KMS-11 (cell line): ENCODE data around the gene PCDHGC4.

ENCODE experiments used
- H2AFZ ChIP-seq: fragments of 200-600 bp; sonication (generic); 2 replicates; pipeline ENCODE4 v1.6.1; 2016; ENCODE audit warnings: antibody characterized with exemption, mixed run types, low read depth
- H3K27ac ChIP-seq: fragments of 200-600 bp; sonication (generic); 2 replicates; pipeline ENCODE4 v1.6.1; 2016; ENCODE audit warnings: mild to moderate bottlenecking, mixed run types
- H3K27me3 ChIP-seq: fragments of 200-600 bp; sonication (generic); 2 replicates; pipeline ENCODE4 v1.6.1; 2017; ENCODE audit warnings: mild to moderate bottlenecking, low read depth, mixed run types, moderate library complexity; ENCODE audit not compliant: insufficient read depth
- H3K36me3 ChIP-seq: fragments of 200-600 bp; sonication (generic); 2 replicates; pipeline ENCODE4 v1.6.1; 2017; ENCODE audit warnings: mild to moderate bottlenecking, mixed run types; ENCODE audit not compliant: insufficient read depth
- H3K4me1 ChIP-seq: fragments of 200-600 bp; sonication (generic); 2 replicates; pipeline ENCODE4 v1.6.1; 2016; ENCODE audit warnings: mild to moderate bottlenecking, low read depth, mixed run types; ENCODE audit not compliant: poor library complexity, severe bottlenecking
- H3K4me2 ChIP-seq: fragments of 200-600 bp; sonication (generic); 2 replicates; pipeline ENCODE4 v1.7.0; 2016; ENCODE audit warnings: mild to moderate bottlenecking, mixed run types
- H3K4me3 ChIP-seq: fragments of 200-600 bp; sonication (generic); IDR thresholded peaks from 2 replicates; pipeline ENCODE4 v1.6.1; 2017; ENCODE audit warnings: low read depth, low read length, mixed read lengths; ENCODE audit not compliant: insufficient read depth
- H3K79me2 ChIP-seq: fragments of 200-600 bp; sonication (generic); 2 replicates; pipeline ENCODE4 v1.6.1; 2016; ENCODE audit warnings: low read depth, mixed run types; ENCODE audit not compliant: insufficient read depth
- H3K9ac ChIP-seq: fragments of 200-600 bp; sonication (generic); 2 replicates; pipeline ENCODE4 v1.6.1; 2016; ENCODE audit warnings: mild to moderate bottlenecking, mixed run types
- H4K20me1 ChIP-seq: fragments of 200-600 bp; sonication (generic); 2 replicates; pipeline ENCODE4 v1.6.1; 2016; ENCODE audit warnings: mild to moderate bottlenecking, mixed run types; ENCODE audit not compliant: insufficient read depth
- CTCF ChIP-seq: fragments of 200-600 bp; sonication (generic); conservative IDR thresholded peaks from 2 replicates; pipeline ENCODE4 v1.6.1; 2017; ENCODE audit warnings: low read depth, mild to moderate bottlenecking, antibody characterized with exemption, low read length, moderate library complexity, mixed read lengths

The PCDHGC4 gene

DNA sequence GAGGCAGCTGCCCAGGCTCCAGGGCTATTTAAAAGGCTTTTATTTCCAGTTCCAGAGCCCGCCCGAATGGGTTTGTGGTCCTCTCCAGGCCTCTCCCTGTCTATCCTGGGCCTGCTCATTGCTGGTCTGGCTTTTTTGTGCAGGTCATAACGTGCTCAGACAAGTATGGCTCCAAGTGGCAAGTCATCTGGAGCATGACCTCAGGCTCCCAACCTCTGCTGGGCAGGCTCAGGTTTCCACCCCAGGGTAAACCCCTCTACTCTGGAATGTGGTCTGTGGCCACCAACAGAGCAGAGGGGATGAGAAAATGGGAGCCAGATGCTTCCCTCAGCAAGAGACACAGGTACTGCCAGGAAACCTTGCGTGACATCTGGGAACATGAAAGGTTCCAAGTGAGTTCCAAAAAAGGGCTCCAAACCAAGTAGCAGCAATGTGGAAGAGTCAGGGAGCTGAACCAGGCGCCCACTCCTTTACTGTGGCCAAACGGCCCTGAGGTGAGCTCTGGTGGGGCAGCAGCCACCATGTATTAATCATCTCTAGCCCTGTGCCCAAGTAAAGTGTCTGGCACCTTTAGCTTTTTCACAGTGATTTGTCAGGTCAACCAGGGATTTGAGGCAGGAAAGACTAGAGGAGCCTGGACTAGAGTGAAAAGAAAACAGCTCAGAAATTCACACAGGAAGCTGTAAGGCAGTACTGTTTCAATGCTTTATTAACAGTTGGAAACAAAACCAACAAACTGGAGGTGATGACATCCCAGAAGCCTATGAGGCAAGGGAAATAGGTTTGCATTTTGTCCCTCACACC lies 29.7 kb downstream of the PCDHGC4 start:
- H3K27ac ChIP-seq, result no peak overlapping the region
- H4K20me1 ChIP-seq, result no peaks in the 10 kb centered on the region
- no peaks in the 10 kb centered on the region for H3K27me3 ChIP-seq
- no peaks in the 10 kb centered on the region for H3K79me2 ChIP-seq
- no peak overlapping the region for H3K4me3 ChIP-seq
- H3K4me2 ChIP-seq, result no peak overlapping the region
- H3K9ac ChIP-seq, result no peak overlapping the region
- TF ChIP-seq CTCF, result no peak
- no peak overlapping the region for H2AFZ ChIP-seq
- H3K36me3 ChIP-seq, result no peaks in the 10 kb centered on the region
- H3K4me1 ChIP-seq, result no peaks in the 10 kb centered on the region

- Histone ChIP-seq H3K27ac (no peak overlapping the region), H3K36me3 (no peaks in the 10 kb centered on the region; the same call in 1 of the 2 replicates), H3K79me2 (no peaks in the 10 kb centered on the region), H3K4me1 (no peaks in the 10 kb centered on the region), H2AFZ (no peak overlapping the region), H3K4me2 (no peak overlapping the region), H3K9ac (no peak overlapping the region), H3K4me3 (no peak overlapping the region), H3K27me3 (no peaks in the 10 kb centered on the region), H4K20me1 (no peaks in the 10 kb centered on the region)
- TF ChIP-seq CTCF, result no peak
These were observed 30.3 kb downstream of the PCDHGC4 start for GRCh38 chr5:141515141-141515540.

DNA sequence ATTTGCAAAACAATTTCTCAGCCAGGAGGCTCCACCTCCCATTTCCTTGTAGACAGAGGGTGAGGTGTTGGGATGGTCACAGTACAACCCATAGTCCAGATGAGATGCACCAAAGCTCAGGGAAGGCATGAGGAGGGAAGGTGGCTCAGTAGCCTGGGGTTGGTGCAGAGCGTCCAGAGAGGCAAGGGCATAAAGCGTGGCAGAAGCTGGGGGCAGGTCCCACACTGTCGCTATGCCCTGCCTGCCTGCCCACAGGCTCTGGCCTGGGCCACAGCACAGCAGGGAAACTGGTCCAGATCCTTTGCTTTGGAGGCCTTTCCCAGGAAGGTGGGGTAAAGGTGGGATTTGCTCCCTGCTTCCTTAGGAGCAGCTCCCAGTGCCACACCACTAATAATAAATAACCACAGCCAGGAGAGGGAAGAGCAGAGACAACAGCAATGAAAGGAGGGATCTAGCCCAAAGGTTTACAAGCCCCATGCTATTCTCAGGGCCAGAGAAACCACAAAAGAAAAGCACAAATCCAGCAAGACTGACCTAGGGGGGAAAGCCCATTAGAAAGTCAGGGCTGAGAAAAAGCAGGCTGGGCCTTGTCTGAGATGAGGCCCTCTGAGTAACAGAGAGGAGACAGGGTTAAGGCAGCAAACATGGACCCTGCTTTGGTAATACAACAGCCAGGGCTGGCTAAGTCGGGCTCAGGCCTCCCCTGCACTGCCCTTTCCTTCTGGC lies 31.3 kb downstream of the PCDHGC4 start:
- Histone ChIP-seq H3K4me1 (no peaks in the 10 kb centered on the region), H3K9ac (no peak overlapping the region), H3K4me2 (no peak overlapping the region), H3K27me3 (no peaks in the 10 kb centered on the region), H3K4me3 (no peak overlapping the region), H3K36me3 (no peaks in the 10 kb centered on the region; the same call in 1 of the 2 replicates), H4K20me1 (no peaks in the 10 kb centered on the region), H3K27ac (no peak overlapping the region), H3K79me2 (no peaks in the 10 kb centered on the region), H2AFZ (no peak overlapping the region)
- no peak for TF ChIP-seq CTCF

- H3K36me3 ChIP-seq, result no peaks in the 10 kb centered on the region; the same call in 1 of the 2 replicates
- H3K4me1 ChIP-seq, result no peaks in the 10 kb centered on the region
- no peak overlapping the region for H3K9ac ChIP-seq
- H3K4me3 ChIP-seq, result no peak overlapping the region
- TF ChIP-seq CTCF, result no peak
- H3K79me2 ChIP-seq, result no peaks in the 10 kb centered on the region
- H3K4me2 ChIP-seq, result no peak overlapping the region
- no peaks in the 10 kb centered on the region for H4K20me1 ChIP-seq
- no peak overlapping the region for H3K27ac ChIP-seq
- no peaks in the 10 kb centered on the region for H3K27me3 ChIP-seq
- no peak overlapping the region for H2AFZ ChIP-seq
These were observed 31.8 kb downstream of the PCDHGC4 start for GRCh38 chr5:141516672-141517025.
